OCI-LY7 (cell line): ENCODE data around the gene NINJ2. TPM values are rescaled to one million over a fixed set of nuclear protein-coding genes. Genes with fewer than 3 reads are reported as not detected.

Experiments
- small RNA-seq: library from RNA; depleted of rRNA; stranded (forward); fragments of <200 nt; gene quantifications from one replicate; pipeline ENCODE3, GENCODE V24; 2014
- total RNA-seq, 2 experiments: library from RNA; depleted of rRNA in 1 of 2; stranded (reverse); fragments of >200 nt in 1 of 2; shearing (Covaris generic) in 1 of 2; gene quantifications; 2 replicates each; pipeline ENCODE4 v1.2.3, GENCODE V29; 2014 to 2022

Gene NINJ2
- total RNA-seq, 2 experiments from 2014 or later, result 0.79 to 4.4 TPM

Small RNAs within 50 kb of the gene (small RNA-seq; reads per million reads assigned to genes)
- not detected for gene RNU7-103P

Other genes starting within 250 kb of the NINJ2 start
- 3.2 and 3.4 TPM in 2 replicates for gene B4GALNT3, start 203.5 kb downstream of the NINJ2 start, total RNA-seq (2014; rRNA removed; shearing (Covaris generic))
- 5.0 and 5.4 TPM in 2 replicates for gene B4GALNT3, start 203.5 kb downstream of the NINJ2 start, total RNA-seq (2022)
- 66.4 and 84.1 TPM in 2 replicates for gene WNK1, start 89.1 kb upstream of the NINJ2 start, total RNA-seq (2014; rRNA removed; shearing (Covaris generic))
- 131 and 135 TPM in 2 replicates for gene WNK1, start 89.1 kb upstream of the NINJ2 start, total RNA-seq (2022)